Neural progenitor cell (in vitro differentiated cells): ENCODE results near the gene FAM110C.

Source experiments
- CTCF ChIP-seq: fragments of 200-600 bp; sonication (generic); IDR thresholded peaks from 2 replicates; pipeline ENCODE4 v1.5.1; 2017; ENCODE audit warnings: antibody characterized with exemption, mild to moderate bottlenecking
- EZH2 ChIP-seq: fragments of 200-600 bp; sonication (generic); IDR thresholded peaks from 2 replicates; pipeline ENCODE4 v1.6.1; 2017; ENCODE audit warnings: antibody characterized with exemption, mild to moderate bottlenecking, moderate library complexity
- EZH2phosphoT487 ChIP-seq: fragments of 200-600 bp; sonication (generic); IDR thresholded peaks from 2 replicates; pipeline ENCODE4 v1.6.1; 2017; ENCODE audit warnings: antibody characterized with exemption

DNA sequence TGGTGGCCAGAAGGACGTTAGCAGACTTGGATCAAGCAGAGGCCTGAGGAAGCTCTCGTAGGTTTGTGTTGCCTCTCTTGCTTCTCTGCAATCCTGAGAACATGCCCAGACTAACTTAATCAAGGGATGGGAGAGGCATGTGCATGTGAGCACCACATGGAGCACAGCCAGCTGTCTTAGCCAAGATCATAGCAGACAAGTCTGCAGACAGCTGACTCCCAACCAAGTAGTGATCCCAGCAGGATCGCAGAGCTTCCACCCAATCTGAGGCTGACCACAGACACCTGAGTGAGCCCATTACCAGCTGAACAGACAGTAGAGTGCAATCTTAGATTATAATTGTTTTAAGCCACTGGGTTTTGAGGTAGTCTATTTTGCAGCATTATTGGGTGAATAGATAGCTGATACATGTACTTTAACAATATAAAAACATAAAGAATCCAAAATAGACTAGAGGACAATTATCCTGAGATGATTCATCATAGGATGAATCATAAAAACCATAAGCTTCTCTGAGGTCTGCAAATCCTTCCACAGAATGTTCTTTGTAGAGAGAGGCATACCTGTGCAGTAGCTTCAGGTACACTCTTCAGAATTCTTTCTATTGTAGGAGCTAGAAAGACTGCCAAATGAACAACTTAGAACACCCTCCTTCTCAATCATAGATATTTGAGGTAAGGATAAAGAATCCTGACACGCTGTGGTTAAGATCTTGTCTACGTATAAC is 25.2 kb upstream of the FAM110C start:
- TF ChIP-seq CTCF (no peak), EZH2phosphoT487 (no peak), EZH2 (no peak)
